ENCODE data around the gene JMJD1C.

Gene JMJD1C

GRCh38 chr10:63431962-63432797 is 33.6 kb downstream of the JMJD1C start:
- peaks cover 1% of the 10 kb centered on the region for H3K9me3 ChIP-seq (ENCODE audit: severe bottlenecking)
- ATAC-seq (ENCODE audit: low read depth) (peak; percentile 18; the same call in 1 of the 3 replicates), DNase-seq (ENCODE audit: low spot score) (no peak)
- H3K27me3 ChIP-seq (ENCODE audit: insufficient read depth, poor library complexity, severe bottlenecking), result no peaks in the 10 kb centered on the region
- H3K4me3 ChIP-seq (ENCODE audit: severe bottlenecking), result no peak overlapping the region
- no peak for TF ChIP-seq CTCF (IDR thresholded peaks at IDR 0.05; ENCODE audit: poor library complexity, severe bottlenecking)
- peak overlapping the region; percentile 48 for H3K27ac ChIP-seq (ENCODE audit: poor library complexity, severe bottlenecking)
- peaks cover 60% of the 10 kb centered on the region for H3K4me1 ChIP-seq (ENCODE audit: insufficient read depth, poor library complexity, severe bottlenecking)
- H3K36me3 ChIP-seq (ENCODE audit: low read depth), result no peaks in the 10 kb centered on the region

- Histone ChIP-seq H3K27me3 (ENCODE audit: insufficient read depth, poor library complexity, severe bottlenecking) (no peaks in the 10 kb centered on the region), H3K27ac (ENCODE audit: poor library complexity, severe bottlenecking) (peak overlapping the region; percentile 48), H3K4me1 (ENCODE audit: insufficient read depth, poor library complexity, severe bottlenecking) (peaks cover 60% of the 10 kb centered on the region), H3K4me3 (ENCODE audit: severe bottlenecking) (no peak overlapping the region), H3K9me3 (ENCODE audit: severe bottlenecking) (peaks cover 1% of the 10 kb centered on the region), H3K36me3 (ENCODE audit: low read depth) (no peaks in the 10 kb centered on the region)
- no peak for TF ChIP-seq CTCF (IDR thresholded peaks at IDR 0.05; ENCODE audit: poor library complexity, severe bottlenecking)
- DNase-seq (ENCODE audit: low spot score), result no peak
- no peak for ATAC-seq (ENCODE audit: low read depth)
These were observed 34.8 kb downstream of the JMJD1C start for GRCh38 chr10:63430999-63431356.

GRCh38 chr10:63430091-63430998 is 35.4 kb downstream of the JMJD1C start:
- no peak overlapping the region for H3K4me3 ChIP-seq (ENCODE audit: severe bottlenecking)

GRCh38 chr10:63429281-63429680 is 36.5 kb downstream of the JMJD1C start:
- H3K9me3 ChIP-seq (ENCODE audit: severe bottlenecking), result peaks cover 1% of the 10 kb centered on the region
- H3K36me3 ChIP-seq (ENCODE audit: low read depth), result no peaks in the 10 kb centered on the region
- H3K27me3 ChIP-seq (ENCODE audit: insufficient read depth, poor library complexity, severe bottlenecking), result no peaks in the 10 kb centered on the region
- TF ChIP-seq CTCF (IDR thresholded peaks at IDR 0.05; ENCODE audit: poor library complexity, severe bottlenecking), result no peak
- ATAC-seq (ENCODE audit: low read depth) (no peak; the same call in 2 of the 3 replicates), DNase-seq (ENCODE audit: low spot score) (no peak)
- H3K27ac ChIP-seq (ENCODE audit: poor library complexity, severe bottlenecking), result peak overlapping the region; percentile 48
- no peak overlapping the region for H3K4me3 ChIP-seq (ENCODE audit: severe bottlenecking)
- H3K4me1 ChIP-seq (ENCODE audit: insufficient read depth, poor library complexity, severe bottlenecking), result peaks cover 48% of the 10 kb centered on the region

More at GRCh38 chr10:63430091-63430998, 35.4 kb downstream of the JMJD1C start:
- Histone ChIP-seq H3K9me3 (ENCODE audit: severe bottlenecking) (peaks cover 1% of the 10 kb centered on the region), H3K27ac (ENCODE audit: poor library complexity, severe bottlenecking) (peak overlapping the region; percentile 48), H3K36me3 (ENCODE audit: low read depth) (no peaks in the 10 kb centered on the region), H3K27me3 (ENCODE audit: insufficient read depth, poor library complexity, severe bottlenecking) (no peaks in the 10 kb centered on the region), H3K4me1 (ENCODE audit: insufficient read depth, poor library complexity, severe bottlenecking) (peaks cover 59% of the 10 kb centered on the region)
- DNase-seq (ENCODE audit: low spot score), result no peak
- ATAC-seq (ENCODE audit: low read depth), result peak; percentile 82
- no peak for TF ChIP-seq CTCF (IDR thresholded peaks at IDR 0.05; ENCODE audit: poor library complexity, severe bottlenecking)

Data from RWPE2 (cell line).